Fibroblast of peridontal ligament (primary cell): ENCODE data around the gene DNMT3B.
"Not testable (repeated sequence)": the region's sequence is repeated elsewhere in the genome, so short reads cannot be mapped to it uniquely, and the experiment has no call there.

Experiments
- DNase-seq: peaks from one replicate; pipeline ENCODE4 v3.0.0-alpha.2; 2010; ENCODE audit errors: extremely low read depth

DNMT3B gene

GRCh38 chr20:32790751-32791057, 28.5 kb downstream of the DNMT3B start:
- no peak for DNase-seq

- DNase-seq, result no peak
Measured at GRCh38 chr20:32792316-32792715, 30.1 kb downstream of the DNMT3B start.

GRCh38 chr20:32792731-32793458, 30.7 kb downstream of the DNMT3B start:
- DNase-seq, result no peak

DNA sequence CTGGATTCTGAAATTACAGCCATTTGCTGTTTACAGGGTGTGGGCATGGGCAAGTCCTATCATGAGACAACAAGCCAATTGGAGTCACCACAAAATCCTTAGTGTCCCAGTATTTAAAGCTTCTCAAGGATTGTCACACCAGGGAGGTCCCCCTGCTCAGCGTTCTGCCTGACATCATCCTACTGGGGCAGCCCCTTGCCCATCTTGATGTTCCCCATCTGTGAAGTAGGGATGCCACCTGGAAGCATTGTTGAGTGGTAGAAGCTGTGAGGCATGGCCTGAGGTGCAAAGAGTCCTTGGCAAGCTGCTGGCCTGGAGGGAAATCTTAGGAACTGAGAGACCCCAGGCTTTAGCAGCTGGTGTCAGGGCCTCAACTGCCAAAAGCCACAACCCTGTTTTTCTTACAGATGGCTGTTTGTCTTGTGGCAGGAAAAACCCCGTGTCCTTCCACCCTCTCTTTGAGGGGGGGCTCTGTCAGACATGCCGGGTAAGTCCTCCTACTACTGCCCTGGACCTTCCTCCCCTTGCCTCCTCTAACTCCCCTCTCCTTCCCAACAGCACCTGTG, 34.3 kb downstream of the DNMT3B start:
- DNase-seq, result no peak

DNA sequence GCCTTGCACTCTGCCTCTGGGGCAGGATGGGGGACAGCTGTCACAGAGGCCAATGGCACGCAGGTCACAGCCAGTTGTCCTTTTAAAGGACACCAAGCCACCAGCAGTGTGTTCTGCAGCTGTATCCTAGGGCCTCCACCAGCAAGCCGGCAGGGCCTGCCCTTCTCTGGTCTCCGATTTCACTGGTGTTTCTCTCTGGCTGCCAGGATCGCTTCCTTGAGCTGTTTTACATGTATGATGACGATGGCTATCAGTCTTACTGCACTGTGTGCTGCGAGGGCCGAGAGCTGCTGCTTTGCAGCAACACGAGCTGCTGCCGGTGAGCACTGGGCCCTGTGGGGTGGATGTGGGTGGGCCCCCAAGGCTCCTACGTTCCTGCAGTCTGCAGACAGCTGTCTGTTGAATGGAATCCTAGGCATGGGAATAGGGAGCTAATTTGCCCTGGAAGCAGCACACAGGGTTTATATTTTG, 34.8 kb downstream of the DNMT3B start:
- DNase-seq, result peak; percentile 84

- not testable (repeated sequence) for DNase-seq
Measured at GRCh38 chr20:32797571-32797970, 35.4 kb downstream of the DNMT3B start.

- no peak for DNase-seq
Measured at GRCh38 chr20:32798046-32798981, 36.1 kb downstream of the DNMT3B start.

DNA sequence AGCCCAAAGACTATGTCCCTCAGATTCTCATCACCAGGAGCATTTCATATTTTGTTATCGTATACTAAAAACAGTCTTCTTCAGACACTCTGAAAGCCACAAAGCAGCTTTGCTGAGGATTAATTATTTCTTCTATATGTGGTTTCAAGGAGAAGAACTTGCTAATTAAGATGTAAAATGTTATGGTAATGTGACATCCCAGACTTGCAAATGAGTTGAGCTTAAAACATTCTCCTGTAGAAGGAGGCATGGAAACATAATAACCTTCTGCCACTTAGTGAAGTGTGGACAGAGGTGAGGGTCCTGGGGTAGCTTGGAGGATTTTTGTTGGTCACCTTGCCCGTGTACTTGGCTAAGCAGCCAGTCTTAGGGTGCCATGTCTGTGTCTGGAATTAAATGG, 40.9 kb downstream of the DNMT3B start:
- DNase-seq, result no peak

DNA sequence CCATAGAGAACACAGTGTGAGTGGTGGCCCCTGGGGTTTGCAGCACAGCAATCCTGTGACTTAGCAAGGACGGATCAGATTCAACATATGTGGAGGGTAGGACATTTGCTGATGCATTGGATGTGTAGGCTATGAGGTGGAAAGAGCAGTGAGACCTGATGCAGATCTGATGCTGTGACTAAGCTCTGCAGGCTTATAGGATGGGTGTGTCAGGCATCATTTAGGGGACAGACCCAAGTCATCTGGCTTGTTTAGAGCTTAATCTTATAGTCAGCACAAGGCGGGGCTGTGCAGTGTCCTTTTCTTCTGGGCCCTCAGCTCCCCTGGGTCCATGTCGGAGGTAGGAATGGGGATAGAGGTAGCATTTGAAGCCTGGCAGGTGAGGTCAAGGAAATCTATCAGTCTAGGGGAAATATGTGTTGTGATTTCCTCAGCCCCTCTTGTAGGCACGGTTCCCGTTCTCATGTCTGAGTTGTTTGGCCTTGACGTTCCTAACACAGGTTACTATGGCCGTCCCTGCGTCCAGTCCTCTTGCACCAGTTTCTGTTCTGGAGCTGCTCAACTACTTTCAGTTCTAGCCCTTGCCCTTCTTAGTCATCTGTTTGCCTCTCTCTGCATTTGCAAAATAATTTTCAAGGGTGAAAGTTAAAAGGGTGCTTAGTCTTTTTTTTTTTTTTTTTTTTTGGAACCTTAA, 42.0 kb downstream of the DNMT3B start:
- DNase-seq, result no peak

- DNase-seq, result no peak
Measured at GRCh38 chr20:32804817-32805216, 42.6 kb downstream of the DNMT3B start.

DNA sequence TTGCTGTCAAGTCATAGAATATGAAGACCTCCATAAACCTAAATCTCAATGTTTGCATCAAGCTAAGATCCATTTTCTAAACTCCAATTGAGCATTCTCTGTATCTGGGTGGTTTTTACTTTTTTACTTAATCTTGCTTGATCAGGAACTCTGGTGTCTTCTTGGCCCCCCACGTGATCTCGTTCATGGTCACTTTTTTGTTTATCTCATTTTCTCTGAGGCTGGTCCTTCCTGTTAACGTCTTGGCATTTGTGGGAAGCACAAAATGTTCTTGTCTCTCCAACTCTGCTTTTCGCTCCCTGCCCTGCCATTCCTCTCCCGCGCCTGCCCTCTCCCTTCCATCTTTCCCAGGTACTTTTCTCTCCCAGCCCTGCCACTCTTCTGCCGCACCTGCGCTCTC, 43.5 kb downstream of the DNMT3B start:
- DNase-seq, result no peak

DNA sequence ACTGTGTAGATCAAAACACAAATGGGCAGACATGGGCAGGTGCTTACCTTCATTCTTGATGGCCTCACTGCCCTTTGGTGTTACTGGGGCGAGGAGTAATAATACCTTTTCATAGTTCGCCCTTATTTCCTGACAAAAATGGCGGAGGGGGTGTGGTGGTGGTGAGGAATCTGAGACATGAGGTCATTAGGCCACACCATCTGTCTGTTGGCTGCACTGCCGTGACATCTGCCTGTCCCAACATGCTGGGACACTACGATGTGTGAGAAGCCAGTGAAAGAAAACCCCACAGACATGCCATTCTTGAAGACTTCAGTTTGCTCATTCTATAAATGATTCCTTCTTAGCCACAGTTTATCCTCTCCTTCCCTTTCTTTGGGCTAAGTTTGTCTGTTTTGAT, 44.2 kb downstream of the DNMT3B start:
- DNase-seq, result no peak

- DNase-seq, result no peak
Measured at GRCh38 chr20:32807706-32808105, 45.5 kb downstream of the DNMT3B start.

DNA sequence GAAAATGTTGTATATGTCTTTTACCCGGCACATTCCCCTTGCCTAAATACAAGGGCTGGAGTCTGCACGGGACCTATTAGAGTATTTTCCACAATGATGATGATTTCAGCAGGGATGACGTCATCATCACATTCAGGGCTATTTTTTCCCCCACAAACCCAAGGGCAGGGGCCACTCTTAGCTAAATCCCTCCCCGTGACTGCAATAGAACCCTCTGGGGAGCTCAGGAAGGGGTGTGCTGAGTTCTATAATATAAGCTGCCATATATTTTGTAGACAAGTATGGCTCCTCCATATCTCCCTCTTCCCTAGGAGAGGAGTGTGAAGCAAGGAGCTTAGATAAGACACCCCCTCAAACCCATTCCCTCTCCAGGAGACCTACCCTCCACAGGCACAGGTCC, 46.3 kb downstream of the DNMT3B start:
- DNase-seq, result peak; percentile 41

DNA sequence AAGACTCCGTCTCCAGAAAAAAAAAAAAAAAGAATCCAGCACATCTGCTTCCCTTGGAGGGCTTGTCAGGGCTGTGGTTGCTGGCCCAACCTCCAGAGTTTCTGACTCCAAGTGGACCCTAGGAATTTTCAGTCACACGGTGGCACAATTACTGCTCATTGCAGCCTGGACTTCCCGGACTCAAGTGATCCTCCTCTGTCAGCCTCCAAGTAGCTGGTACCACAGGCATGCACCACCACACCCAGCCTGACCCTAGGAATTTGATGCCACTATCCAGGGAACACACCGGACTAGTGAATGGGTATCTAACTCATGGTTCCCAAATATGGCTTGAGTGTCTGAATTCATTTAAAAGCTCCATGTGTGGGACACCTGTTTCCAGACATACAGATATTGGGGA, 47.7 kb downstream of the DNMT3B start:
- DNase-seq, result no peak

GRCh38 chr20:32810941-32811340, 48.8 kb downstream of the DNMT3B start:
- DNase-seq, result no peak

DNA sequence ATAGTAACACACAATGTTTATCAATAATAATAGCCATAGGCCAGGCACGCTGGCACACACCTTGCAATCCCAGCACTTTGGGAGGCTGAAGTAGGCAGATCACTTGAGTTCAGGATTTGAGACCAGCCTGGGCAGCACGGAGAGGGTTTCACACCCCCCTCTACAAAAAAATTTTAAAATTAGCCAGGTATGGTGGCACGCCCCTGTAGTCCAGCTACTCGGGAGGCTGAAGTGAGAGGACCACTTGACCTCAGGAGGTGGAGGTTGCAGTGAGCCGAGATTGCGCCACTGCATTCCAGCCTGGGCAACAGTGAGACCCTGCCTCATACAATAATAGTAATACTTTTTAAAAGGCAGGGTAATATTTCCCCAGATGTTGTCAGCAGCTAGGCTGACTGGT, 49.7 kb downstream of the DNMT3B start:
- DNase-seq, result no peak

GRCh38 chr20:32819992-32820697, 58.0 kb downstream of the DNMT3B start:
- DNase-seq, result peak; percentile 41

DNA sequence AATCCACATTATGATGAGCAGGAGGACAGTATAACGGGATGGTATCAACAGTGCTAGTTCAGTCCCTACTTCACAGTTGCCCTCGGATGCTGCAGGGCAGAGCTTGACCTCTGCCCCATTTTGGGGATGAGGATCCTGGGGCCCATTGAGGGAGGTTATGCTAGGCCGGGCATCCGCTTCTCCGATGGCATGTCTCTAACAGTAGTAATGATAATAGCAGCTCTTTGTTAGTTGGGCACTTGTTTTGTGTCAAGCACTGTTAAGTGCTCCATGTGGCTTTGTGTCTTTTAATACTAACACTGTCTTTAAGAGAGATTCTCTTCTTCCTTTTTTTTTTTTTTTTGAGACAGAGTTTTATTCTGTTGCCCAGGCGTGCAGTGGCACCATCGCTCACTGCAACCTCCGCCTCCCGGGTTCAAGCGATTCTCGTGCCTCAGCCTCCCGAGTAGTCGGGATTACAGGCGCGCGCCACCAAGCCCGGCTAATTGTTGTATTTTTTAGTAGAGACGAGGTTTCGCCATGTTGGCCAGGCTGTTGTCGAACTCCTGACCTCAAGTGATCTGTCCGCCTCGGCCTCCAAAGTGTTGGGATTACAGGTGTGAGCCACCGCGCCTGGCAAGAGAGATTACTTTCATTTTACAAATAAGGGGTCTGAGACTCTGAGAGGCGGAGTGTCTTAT, 58.7 kb downstream of the DNMT3B start:
- peak; percentile 24 for DNase-seq

DNA sequence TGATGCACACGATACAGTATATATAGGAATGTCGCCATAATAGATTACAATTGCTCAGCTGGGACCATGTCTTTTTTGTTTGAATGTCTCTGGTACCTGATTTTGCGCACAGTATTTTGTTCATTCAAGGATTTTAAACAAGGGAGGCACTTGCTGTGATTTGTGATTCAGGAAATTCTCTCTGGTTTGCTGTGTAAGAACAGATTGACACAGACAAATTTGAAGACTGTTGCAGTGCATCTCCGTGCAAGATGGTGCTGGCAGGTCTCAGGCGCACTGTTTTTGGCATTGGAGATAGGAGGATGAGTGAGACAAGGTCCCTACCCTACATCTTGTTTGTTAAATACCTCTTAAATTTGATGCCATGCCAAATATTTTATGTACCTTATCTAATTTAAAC, 60.0 kb downstream of the DNMT3B start:
- no peak for DNase-seq

- peak; percentile 77 for DNase-seq
Measured at GRCh38 chr20:32823078-32823477, 60.9 kb downstream of the DNMT3B start.
